Keratinocyte (primary cell): ENCODE measurements around the gene TRAF5. TPM values are rescaled to one million over a fixed set of nuclear protein-coding genes. Genes with fewer than 3 reads are reported as not detected.

Experiments used
- DNase-seq: peaks from one replicate; pipeline ENCODE4 v3.0.0-alpha.2; 2011; ENCODE audit warnings: low read depth, missing footprints, low spot score
- FAIRE-seq: peaks from 2 replicates; lab custom pipeline; 2011; peaks lifted over from hg19 to GRCh38; lab: Jason Lieb, UNC
- H2AFZ ChIP-seq: 2 replicates; pipeline ENCODE4 v1.6.0; 2012; ENCODE audit warnings: low read length, control low read depth, inconsistent platforms; ENCODE audit not compliant: control insufficient read depth
- H3K27ac ChIP-seq: 2 replicates; pipeline ENCODE4 v1.5.1; 2011; ENCODE audit warnings: low read length; ENCODE audit not compliant: control insufficient read depth, insufficient read depth
- H3K27me3 ChIP-seq: 3 replicates; pipeline ENCODE4 v1.6.0; 2011; ENCODE audit warnings: low read length; ENCODE audit not compliant: control insufficient read depth, insufficient read depth; ENCODE audit errors: extremely low read depth
- H3K36me3 ChIP-seq, 2 experiments: 2 replicates in 1 of 2; 3 replicates in 1 of 2; pipeline ENCODE4 v1.5.1; 2011; ENCODE audit warnings: low read length in 2 of 2, mild to moderate bottlenecking in 1 of 2; ENCODE audit not compliant: control insufficient read depth in 2 of 2, insufficient read depth in 2 of 2; ENCODE audit errors: extremely low read depth in 1 of 2
- H3K4me1 ChIP-seq: 3 replicates; pipeline ENCODE4 v1.5.1; 2011; ENCODE audit warnings: low read length; ENCODE audit not compliant: control insufficient read depth, insufficient read depth; ENCODE audit errors: extremely low read depth
- H3K4me2 ChIP-seq: 3 replicates; pipeline ENCODE4 v1.6.0; 2011; ENCODE audit warnings: low read depth, low read length; ENCODE audit not compliant: control insufficient read depth, insufficient read depth; ENCODE audit errors: extremely low read depth
- H3K4me3 ChIP-seq, 3 experiments: fragments of 200-600 bp in 1 of 3; sonication (generic) in 1 of 3; 2 replicates in 2 of 3; 3 replicates in 1 of 3; pipeline ENCODE4 v1.5.1; 2011 to 2016; ENCODE audit warnings: low read length in 3 of 3, mild to moderate bottlenecking in 3 of 3, control low read depth in 2 of 3, inconsistent platforms in 1 of 3, low read depth in 1 of 3, mixed read lengths in 1 of 3, mixed run types in 1 of 3, moderate library complexity in 1 of 3; ENCODE audit not compliant: control insufficient read depth in 2 of 3, insufficient read depth in 2 of 3; ENCODE audit errors: extremely low read depth in 1 of 3
- H3K79me2 ChIP-seq: 2 replicates; pipeline ENCODE4 v1.6.0; 2012; ENCODE audit warnings: low read length; ENCODE audit not compliant: control insufficient read depth, insufficient read depth
- H3K9ac ChIP-seq: 3 replicates; pipeline ENCODE4 v1.6.0; 2011; ENCODE audit warnings: low read length; ENCODE audit not compliant: control insufficient read depth, insufficient read depth; ENCODE audit errors: extremely low read depth
- H3K9me1 ChIP-seq: 3 replicates; pipeline ENCODE4 v1.6.0; 2011; ENCODE audit warnings: low read length; ENCODE audit not compliant: control insufficient read depth, insufficient read depth; ENCODE audit errors: extremely low read depth
- H3K9me3 ChIP-seq: 2 replicates; pipeline ENCODE4 v1.5.1; 2012; ENCODE audit warnings: low read depth, low read length; ENCODE audit not compliant: control insufficient read depth
- H4K20me1 ChIP-seq: 3 replicates; pipeline ENCODE4 v1.6.0; 2011; ENCODE audit warnings: low read length; ENCODE audit not compliant: control insufficient read depth, insufficient read depth; ENCODE audit errors: extremely low read depth
- CTCF ChIP-seq, 3 experiments: IDR thresholded peaks in 1 of 3; conservative IDR thresholded peaks in 1 of 3; optimal IDR thresholded peaks in 1 of 3; 2 replicates in 2 of 3; 3 replicates in 1 of 3; pipeline versions ENCODE3 to v1.5.1; 2011; ENCODE audit warnings: low read length in 3 of 3, mild to moderate bottlenecking in 3 of 3, moderate library complexity in 2 of 3, control low read depth in 1 of 3, inconsistent platforms in 1 of 3; ENCODE audit not compliant: insufficient read depth in 2 of 3; ENCODE audit errors: extremely low read depth in 1 of 3
- EZH2 ChIP-seq: IDR thresholded peaks from one replicate; pipeline ENCODE4 v1.6.1; 2012; ENCODE audit warnings: inconsistent platforms, mild to moderate bottlenecking, low read length, moderate library complexity
- dilution Hi-C: fragments of 300-500 bp; cut with MboI; formaldehyde crosslinking; loops from one replicate; pipeline ENCODE4 v1.7.0; 2020; ENCODE audit warnings: low sequenced_read_pairs; ENCODE audit not compliant: extremely low pct_ligation_motif_present
- polyA plus RNA-seq, 5 experiments: library from polyadenylated mRNA; depleted of rRNA in 3 of 5; stranded (reverse) in 3 of 5; stranded (forward) in 1 of 5; unstranded in 1 of 5; fragments of >200 nt; gene quantifications; 1 replicate in 1 of 5; 2 replicates in 3 of 5; 3 replicates in 1 of 5; pipeline versions ENCODE4 v1.2.1 to v1.2.3, GENCODE V29; 2011 to 2012; ENCODE audit warnings: missing spikeins in 2 of 5, low read depth in 1 of 5, low replicate concordance in 1 of 5

TRAF5 gene
- polyA plus RNA-seq, 1 donor (not counting 4 experiments of a cell fraction or from before 2014, with no cell fraction given) = 2.1 TPM

GRCh38 chr1:211339631-211340041, 13.0 kb downstream of the TRAF5 start:
- no peaks in the 10 kb centered on the region for H3K9me1 ChIP-seq
- H2AFZ ChIP-seq = no peak overlapping the region
- H3K9me3 ChIP-seq = no peaks in the 10 kb centered on the region
- no peaks in the 10 kb centered on the region for H3K79me2 ChIP-seq
- TF ChIP-seq EZH2 = no peak
- no peak for TF ChIP-seq CTCF (optimal IDR thresholded peaks at IDR 0.05 in 1 of 3, IDR thresholded peaks at IDR 0.05 in 1 of 3, conservative IDR thresholded peaks at IDR 0.05 in 1 of 3; ENCODE audit: extremely low read depth in 1 of 3, insufficient read depth in 2 of 3, low read length in 3 of 3)
- dilution Hi-C loops = no loop called here
- H3K36me3 ChIP-seq = no peaks in the 10 kb centered on the region
- no peaks in the 10 kb centered on the region for H3K4me1 ChIP-seq
- no peaks in the 10 kb centered on the region for H4K20me1 ChIP-seq
- no peaks in the 10 kb centered on the region for H3K27me3 ChIP-seq
- DNase-seq (no peak), FAIRE-seq (no peak)
- H3K27ac ChIP-seq = no peak overlapping the region
- no peak overlapping the region for H3K9ac ChIP-seq
- no peak overlapping the region for H3K4me2 ChIP-seq
- no peak overlapping the region for H3K4me3 ChIP-seq

GRCh38 chr1:211340622-211341507, 14.2 kb downstream of the TRAF5 start:
- Histone ChIP-seq H4K20me1 (no peaks in the 10 kb centered on the region), H3K36me3 (no peaks in the 10 kb centered on the region), H3K4me3 (no peak overlapping the region), H3K4me2 (no peak overlapping the region), H3K79me2 (no peaks in the 10 kb centered on the region), H2AFZ (no peak overlapping the region), H3K9me3 (no peaks in the 10 kb centered on the region), H3K27ac (no peak overlapping the region), H3K9me1 (no peaks in the 10 kb centered on the region), H3K9ac (no peak overlapping the region), H3K27me3 (no peaks in the 10 kb centered on the region), H3K4me1 (no peaks in the 10 kb centered on the region)
- TF ChIP-seq EZH2 = no peak
- TF ChIP-seq CTCF (optimal IDR thresholded peaks at IDR 0.05 in 1 of 3, IDR thresholded peaks at IDR 0.05 in 1 of 3, conservative IDR thresholded peaks at IDR 0.05 in 1 of 3; ENCODE audit: extremely low read depth in 1 of 3, insufficient read depth in 2 of 3, low read length in 3 of 3) = no peak
- DNase-seq (no peak), FAIRE-seq (no peak)
- dilution Hi-C loops = no loop called here
